ENCODE data around the gene PRKRIP1.
"Not testable (repeated sequence)": the region's sequence is repeated elsewhere in the genome, so short reads cannot be mapped to it uniquely, and the experiment has no call there.

The PRKRIP1 gene

GRCh38 chr7:102457352-102457924, 61.3 kb downstream of the PRKRIP1 start:
- no peak for DNase-seq (ENCODE audit: low spot score)

- DNase-seq (ENCODE audit: low spot score) = no peak
Measured at GRCh38 chr7:102459221-102459844, 63.2 kb downstream of the PRKRIP1 start.

GRCh38 chr7:102460467-102460866, 64.3 kb downstream of the PRKRIP1 start:
- DNase-seq (ENCODE audit: low spot score) = no peak

- no peak for DNase-seq (ENCODE audit: low spot score)
Measured at GRCh38 chr7:102463841-102464576, 67.8 kb downstream of the PRKRIP1 start.

- DNase-seq (ENCODE audit: low spot score) = peak; percentile 95
Measured at GRCh38 chr7:102464577-102465280, 68.6 kb downstream of the PRKRIP1 start, which contains the start of the genes ALKBH4 and LRWD1. ALKBH4 (minus strand) TSS chr7:102464863; CDS start chr7:102464836, 27 bp downstream. LRWD1 (plus strand) TSS chr7:102464984; CDS start chr7:102465081, 97 bp downstream.

- no peak for DNase-seq (ENCODE audit: low spot score)
Measured at GRCh38 chr7:102466097-102466496, 69.9 kb downstream of the PRKRIP1 start.

GRCh38 chr7:102467581-102468477, 71.7 kb downstream of the PRKRIP1 start:
- DNase-seq (ENCODE audit: low spot score) = no peak

- no peak for DNase-seq (ENCODE audit: low spot score)
Measured at GRCh38 chr7:102468478-102469350, 72.6 kb downstream of the PRKRIP1 start.

GRCh38 chr7:102469351-102469971, 73.3 kb downstream of the PRKRIP1 start:
- no peak for DNase-seq (ENCODE audit: low spot score)

GRCh38 chr7:102469972-102470825, 74.0 kb downstream of the PRKRIP1 start:
- DNase-seq (ENCODE audit: low spot score) = no peak

GRCh38 chr7:102471791-102472125, 75.6 kb downstream of the PRKRIP1 start:
- DNase-seq (ENCODE audit: low spot score) = no peak

- DNase-seq (ENCODE audit: low spot score) = no peak
Measured at GRCh38 chr7:102472126-102473041, 76.2 kb downstream of the PRKRIP1 start.

GRCh38 chr7:102473271-102473991, 77.3 kb downstream of the PRKRIP1 start:
- DNase-seq (ENCODE audit: low spot score) = no peak

- DNase-seq (ENCODE audit: low spot score) = not testable (repeated sequence)
Measured at GRCh38 chr7:102474116-102474515, 78.0 kb downstream of the PRKRIP1 start.

GRCh38 chr7:102474736-102475435, 78.7 kb downstream of the PRKRIP1 start:
- not testable (repeated sequence) for DNase-seq (ENCODE audit: low spot score)

Data from left forelimb (tissue), 1 donor.